Measurements from ENCODE around the gene PYGB. TPM values are rescaled to one million over a fixed set of nuclear protein-coding genes. Genes with fewer than 3 reads are reported as not detected.
A peak's percentile ranks its signal among the peaks of the same experiment; 100 is the strongest.

The PYGB gene
- total RNA-seq, 1 experiment from 2014 or later: 192 TPM

- Histone ChIP-seq H3K4me1 (replicated peaks) (no peaks in the 10 kb centered on the region), H3K36me3 (peaks cover 100% of the 10 kb centered on the region), H3K9me3 (replicated peaks) (no peaks in the 10 kb centered on the region), H3K27me3 (replicated peaks) (no peaks in the 10 kb centered on the region), H3K4me3 (no peak overlapping the region), H3K27ac (no peak overlapping the region)
- peak in 1 of 2 experiments; percentile 36 for DNase-seq (ENCODE audit: low read depth in 1 of 2, low spot score in 2 of 2)
Observed at GRCh38 chr20:25285091-25285647, 37.3 kb downstream of the PYGB start.

GRCh38 chr20:25285856-25286798 lies 38.2 kb downstream of the PYGB start:
- no peaks in the 10 kb centered on the region for H3K9me3 ChIP-seq (replicated peaks)
- peaks cover 100% of the 10 kb centered on the region for H3K36me3 ChIP-seq
- H3K4me1 ChIP-seq (replicated peaks): no peaks in the 10 kb centered on the region
- H3K27ac ChIP-seq: no peak overlapping the region
- no peak overlapping the region for H3K4me3 ChIP-seq
- peak in 1 of 2 experiments; percentile 37 for DNase-seq (ENCODE audit: low read depth in 1 of 2, low spot score in 2 of 2)
- H3K27me3 ChIP-seq (replicated peaks): no peaks in the 10 kb centered on the region

GRCh38 chr20:25286917-25287316 lies 39.0 kb downstream of the PYGB start:
- Histone ChIP-seq H3K36me3 (peaks cover 100% of the 10 kb centered on the region), H3K4me1 (replicated peaks) (no peaks in the 10 kb centered on the region), H3K9me3 (replicated peaks) (no peaks in the 10 kb centered on the region), H3K27me3 (replicated peaks) (no peaks in the 10 kb centered on the region), H3K27ac (no peak overlapping the region), H3K4me3 (no peak overlapping the region)
- DNase-seq (ENCODE audit: low read depth in 1 of 2, low spot score in 2 of 2): no peak

DNA sequence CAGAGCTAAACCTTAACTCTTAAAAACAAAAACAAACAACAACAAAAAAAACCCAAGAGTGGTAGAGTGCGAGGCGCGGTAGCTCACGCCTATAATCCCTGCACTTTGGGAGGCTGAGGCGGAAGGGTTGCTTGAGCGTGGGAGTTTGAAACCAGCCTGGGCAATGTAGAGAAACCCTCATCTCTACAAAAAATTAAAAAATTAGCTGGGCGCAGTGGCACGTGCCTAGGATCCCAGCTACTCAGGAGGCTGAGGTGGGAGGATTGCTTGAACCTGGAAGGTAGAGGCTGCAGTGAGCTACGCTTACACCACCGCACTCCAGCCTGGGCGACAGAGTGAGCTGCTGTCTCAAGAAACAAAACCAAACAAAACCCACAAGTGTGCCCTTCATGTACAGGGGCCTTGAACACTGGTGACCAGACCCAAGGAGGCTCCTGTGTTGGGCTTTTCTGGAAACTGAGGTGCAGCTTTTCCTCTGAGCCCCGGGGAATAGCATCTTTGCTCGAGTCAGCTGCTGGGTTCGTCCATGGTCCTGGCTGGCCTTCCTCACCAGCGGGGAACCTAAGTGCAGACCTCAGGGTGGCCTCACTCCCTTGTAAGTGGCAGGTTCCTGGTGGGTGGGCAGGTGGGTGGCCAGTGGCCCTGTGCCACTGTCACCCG lies 39.9 kb downstream of the PYGB start:
- peaks cover 100% of the 10 kb centered on the region for H3K36me3 ChIP-seq
- no peaks in the 10 kb centered on the region for H3K27me3 ChIP-seq (replicated peaks)
- no peaks in the 10 kb centered on the region for H3K4me1 ChIP-seq (replicated peaks)
- no peak overlapping the region for H3K4me3 ChIP-seq
- H3K27ac ChIP-seq: no peak overlapping the region
- DNase-seq (ENCODE audit: low read depth in 1 of 2, low spot score in 2 of 2): no peak
- H3K9me3 ChIP-seq (replicated peaks): no peaks in the 10 kb centered on the region

DNA sequence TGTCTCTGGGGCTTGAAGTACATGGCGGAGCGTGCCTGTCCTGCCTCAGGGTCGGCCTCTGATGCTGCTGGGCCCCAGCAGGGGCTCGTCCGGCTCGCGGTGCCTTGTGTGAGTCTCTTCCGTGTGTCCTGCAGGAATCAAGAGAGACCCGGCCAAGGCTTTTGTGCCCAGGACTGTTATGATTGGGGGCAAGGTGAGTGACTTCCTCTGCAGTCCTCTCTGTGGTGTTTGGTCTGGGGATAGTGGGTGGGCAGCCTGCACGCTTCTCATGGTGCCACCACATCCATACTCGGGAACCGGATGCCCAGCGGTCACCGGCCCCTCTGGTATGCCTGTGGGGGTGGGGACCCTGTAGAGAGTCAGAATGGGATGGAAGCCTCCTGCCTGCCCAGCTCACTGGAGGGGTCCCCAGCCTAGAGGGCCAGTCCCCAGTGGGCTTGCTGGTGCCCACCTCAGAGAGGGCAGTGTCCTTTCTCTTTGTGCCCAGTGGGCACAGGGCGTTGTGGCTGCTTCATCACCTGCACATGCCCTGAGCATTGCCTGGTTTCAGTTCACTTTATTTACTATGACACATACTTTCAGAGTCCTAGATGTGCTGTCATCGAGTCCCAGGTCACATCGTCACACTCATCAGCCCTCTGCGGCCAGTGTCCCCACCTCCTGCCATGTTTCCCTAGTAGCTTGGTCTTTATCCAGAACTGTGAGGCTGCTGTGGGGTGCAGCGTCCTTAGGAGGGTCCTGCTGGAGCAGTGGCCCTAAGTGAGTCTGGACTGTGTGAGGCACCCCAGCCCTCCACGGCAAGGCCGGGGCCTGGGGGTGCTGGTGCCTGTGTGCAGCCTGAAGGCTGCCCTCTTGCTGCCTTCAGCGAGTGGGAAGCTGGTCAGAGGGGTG lies 40.7 kb downstream of the PYGB start:
- Histone ChIP-seq H3K27ac (no peak overlapping the region), H3K36me3 (peaks cover 96% of the 10 kb centered on the region)
- DNase-seq (ENCODE audit: low read depth in 1 of 2, low spot score in 2 of 2): no peak

DNA sequence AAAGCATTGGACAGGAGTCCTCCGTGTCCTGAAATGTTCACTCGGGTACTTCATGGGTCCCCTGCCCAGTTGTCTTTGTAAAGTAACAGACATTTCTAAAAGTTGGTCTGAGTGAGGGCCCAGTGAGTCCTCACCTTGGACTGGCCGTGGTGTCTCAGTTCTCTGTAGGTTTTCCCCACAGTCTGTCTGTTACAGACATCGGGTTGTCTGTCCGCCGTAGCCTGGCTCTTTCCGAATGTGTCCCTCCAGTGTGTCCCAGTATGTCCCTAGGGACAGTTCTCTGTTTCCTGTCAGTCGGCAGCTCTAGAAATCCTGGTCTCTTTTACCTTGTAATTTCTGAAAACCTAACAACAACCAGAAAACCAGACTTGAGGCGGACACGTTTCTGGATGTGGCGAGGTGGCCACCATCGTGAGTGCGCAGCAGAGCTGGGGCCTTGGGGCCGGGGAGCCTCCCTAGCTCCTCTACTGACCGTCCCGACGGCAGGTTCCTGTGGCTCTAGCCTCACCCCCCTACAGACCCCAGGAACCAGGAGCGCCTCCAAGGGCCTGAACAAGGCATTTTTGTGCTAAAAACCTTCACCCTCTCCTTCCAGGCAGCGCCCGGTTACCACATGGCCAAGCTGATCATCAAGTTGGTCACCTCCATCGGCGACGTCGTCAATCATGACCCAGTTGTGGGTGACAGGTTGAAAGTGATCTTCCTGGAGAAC lies 42.2 kb downstream of the PYGB start:
- Histone ChIP-seq H3K27ac (no peak overlapping the region), H3K36me3 (peaks cover 91% of the 10 kb centered on the region), H3K4me3 (no peak overlapping the region), H3K9me3 (replicated peaks) (no peaks in the 10 kb centered on the region), H3K4me1 (replicated peaks) (no peaks in the 10 kb centered on the region; the same call in 1 of the 2 replicates), H3K27me3 (replicated peaks) (no peaks in the 10 kb centered on the region)
- no peak for DNase-seq (ENCODE audit: low read depth in 1 of 2, low spot score in 2 of 2)

More for the DNA sequence above, 40.7 kb downstream of the PYGB start:
- H3K4me3 ChIP-seq: no peak overlapping the region
- no peaks in the 10 kb centered on the region for H3K4me1 ChIP-seq (replicated peaks)
- no peaks in the 10 kb centered on the region for H3K27me3 ChIP-seq (replicated peaks)
- H3K9me3 ChIP-seq (replicated peaks): no peaks in the 10 kb centered on the region

DNA sequence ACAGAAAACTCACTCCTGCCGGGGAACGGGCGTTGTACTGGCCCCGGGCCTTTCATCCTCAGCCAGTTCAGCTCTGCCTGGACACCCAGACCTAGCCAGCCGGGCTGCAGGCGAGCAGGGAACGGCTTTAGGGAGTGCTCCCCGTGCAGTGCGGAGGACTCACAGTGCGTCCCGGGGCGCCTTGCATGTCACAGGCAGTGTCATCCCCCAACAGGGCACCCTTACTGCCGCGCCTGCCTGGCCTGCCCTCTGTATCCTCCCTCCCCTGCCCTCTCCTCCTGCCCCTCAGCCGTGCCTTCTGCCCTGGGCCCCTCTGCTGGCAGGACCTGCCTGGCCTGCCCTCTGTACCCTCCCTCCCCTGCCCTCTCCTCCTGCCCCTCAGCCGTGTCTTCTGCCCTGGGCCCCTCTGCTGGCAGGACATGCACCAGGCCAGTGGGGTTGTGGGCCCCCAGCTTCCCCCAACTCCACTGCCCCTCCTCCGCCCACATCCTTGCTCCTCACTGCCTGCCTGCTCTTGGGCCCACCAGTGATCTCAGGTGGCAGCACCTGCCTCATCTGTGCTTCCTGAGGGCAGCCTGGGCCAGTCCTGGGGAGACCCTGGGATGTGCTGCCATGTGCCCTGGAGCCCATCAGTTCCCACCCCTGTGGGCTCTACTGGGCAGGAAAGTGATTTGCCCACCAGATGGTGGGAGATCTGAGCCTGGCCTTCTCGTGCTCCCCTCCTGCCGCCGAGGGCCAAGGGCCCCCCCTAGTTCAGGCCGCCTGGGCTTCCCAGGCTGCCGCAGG lies 43.0 kb downstream of the PYGB start:
- H3K27ac ChIP-seq: no peak overlapping the region
- peaks cover 8% of the 10 kb centered on the region for H3K4me1 ChIP-seq (replicated peaks)
- DNase-seq (ENCODE audit: low read depth in 1 of 2, low spot score in 2 of 2): no peak
- no peaks in the 10 kb centered on the region for H3K27me3 ChIP-seq (replicated peaks)
- H3K9me3 ChIP-seq (replicated peaks): no peaks in the 10 kb centered on the region
- peaks cover 91% of the 10 kb centered on the region for H3K36me3 ChIP-seq
- no peak overlapping the region for H3K4me3 ChIP-seq

GRCh38 chr20:25291432-25292133 lies 43.7 kb downstream of the PYGB start:
- Histone ChIP-seq H3K27ac (no peak overlapping the region), H3K27me3 (replicated peaks) (no peaks in the 10 kb centered on the region), H3K4me1 (replicated peaks) (peaks cover 10% of the 10 kb centered on the region), H3K9me3 (replicated peaks) (no peaks in the 10 kb centered on the region), H3K36me3 (peaks cover 91% of the 10 kb centered on the region), H3K4me3 (no peak overlapping the region)
- DNase-seq (ENCODE audit: low read depth in 1 of 2, low spot score in 2 of 2): no peak

DNA sequence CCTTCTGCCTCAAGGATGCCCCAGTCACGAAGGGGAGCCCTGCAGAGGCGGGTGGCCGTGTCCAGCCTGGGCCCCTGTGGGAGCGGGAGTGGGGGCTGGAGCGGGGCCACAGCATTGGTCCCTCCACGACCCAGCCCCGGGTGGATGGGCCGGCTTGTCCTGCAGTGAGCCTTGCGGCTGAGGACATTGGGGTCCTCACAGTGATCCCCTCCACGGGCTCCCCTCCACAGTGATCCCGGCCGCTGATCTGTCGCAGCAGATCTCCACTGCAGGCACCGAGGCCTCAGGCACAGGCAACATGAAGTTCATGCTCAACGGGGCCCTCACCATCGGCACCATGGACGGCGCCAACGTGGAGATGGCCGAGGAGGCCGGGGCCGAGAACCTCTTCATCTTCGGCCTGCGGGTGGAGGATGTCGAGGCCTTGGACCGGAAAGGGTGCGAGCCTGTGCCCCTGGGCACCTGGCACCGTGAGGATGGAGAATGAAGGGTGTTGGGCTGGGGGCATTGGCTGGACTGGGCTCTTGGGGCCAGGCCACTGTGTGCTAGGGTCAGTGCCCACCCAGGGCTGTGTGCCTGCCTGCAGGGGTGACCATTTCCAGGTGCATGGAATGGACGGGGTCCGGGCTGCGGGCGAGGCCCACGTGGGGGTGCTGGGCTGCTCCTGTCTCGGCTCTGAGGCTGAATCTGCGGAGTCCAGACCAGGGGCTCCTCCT lies 44.4 kb downstream of the PYGB start:
- Histone ChIP-seq H3K4me1 (replicated peaks) (peaks cover 10% of the 10 kb centered on the region), H3K27ac (no peak overlapping the region), H3K27me3 (replicated peaks) (no peaks in the 10 kb centered on the region), H3K36me3 (peaks cover 91% of the 10 kb centered on the region), H3K9me3 (replicated peaks) (no peaks in the 10 kb centered on the region), H3K4me3 (no peak overlapping the region)
- DNase-seq (ENCODE audit: low read depth in 1 of 2, low spot score in 2 of 2): no peak

DNA sequence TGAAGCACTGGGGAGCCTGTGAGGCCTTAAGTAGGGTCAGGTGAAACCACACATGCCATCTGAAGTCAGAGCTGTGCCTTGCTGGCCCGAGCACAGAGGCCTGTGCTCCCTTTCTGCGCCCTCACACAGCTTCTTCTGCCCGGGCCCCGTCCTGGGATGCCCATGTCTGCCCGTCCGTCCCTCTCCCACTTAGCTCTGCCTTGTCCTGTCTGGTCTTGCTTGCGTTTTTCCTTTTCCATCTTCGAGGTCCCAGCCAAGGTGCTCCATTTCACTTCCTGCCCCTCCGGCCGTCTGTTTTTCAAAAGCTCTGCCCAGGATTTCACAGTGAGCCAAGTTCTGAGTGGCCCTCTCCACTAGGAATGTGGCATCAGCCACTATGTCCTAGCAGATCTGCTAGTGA lies 45.6 kb downstream of the PYGB start:
- Histone ChIP-seq H3K27me3 (replicated peaks) (no peaks in the 10 kb centered on the region), H3K4me3 (no peak overlapping the region), H3K4me1 (replicated peaks) (peaks cover 10% of the 10 kb centered on the region), H3K9me3 (replicated peaks) (no peaks in the 10 kb centered on the region), H3K36me3 (peaks cover 91% of the 10 kb centered on the region), H3K27ac (no peak overlapping the region)
- DNase-seq (ENCODE audit: low read depth in 1 of 2, low spot score in 2 of 2): no peak

DNA sequence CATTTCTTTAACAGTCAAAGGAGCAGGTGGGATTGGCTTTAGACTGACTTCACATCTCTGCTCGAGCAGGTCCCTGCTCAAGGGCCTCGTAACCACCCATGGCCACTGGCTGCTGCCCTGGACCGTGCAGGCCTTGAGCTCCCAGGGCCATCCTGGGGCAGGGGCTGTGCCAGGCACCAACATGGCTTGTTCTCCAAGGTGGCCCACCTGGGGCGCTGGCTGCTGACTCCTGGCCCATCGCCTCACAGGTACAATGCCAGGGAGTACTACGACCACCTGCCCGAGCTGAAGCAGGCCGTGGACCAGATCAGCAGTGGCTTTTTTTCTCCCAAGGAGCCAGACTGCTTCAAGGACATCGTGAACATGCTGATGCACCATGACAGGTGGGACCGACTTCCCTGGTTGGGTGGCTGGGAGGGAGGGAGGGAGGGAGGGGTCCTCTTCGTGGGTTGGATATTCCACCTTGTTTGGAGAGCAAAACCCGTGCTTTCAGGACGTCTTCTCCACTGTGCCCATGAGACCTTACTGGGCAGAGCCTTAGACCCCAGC lies 46.1 kb downstream of the PYGB start:
- peaks cover 10% of the 10 kb centered on the region for H3K4me1 ChIP-seq (replicated peaks)
- no peak for DNase-seq (ENCODE audit: low read depth in 1 of 2, low spot score in 2 of 2)
- H3K4me3 ChIP-seq: no peak overlapping the region
- H3K36me3 ChIP-seq: peaks cover 91% of the 10 kb centered on the region
- no peaks in the 10 kb centered on the region for H3K9me3 ChIP-seq (replicated peaks)
- H3K27me3 ChIP-seq (replicated peaks): no peaks in the 10 kb centered on the region
- H3K27ac ChIP-seq: no peak overlapping the region

All from SJSA1 (cell line).